Thyroid gland (tissue), 4 donors: ENCODE results near the gene TMEM139. TPM values are rescaled to one million over a fixed set of nuclear protein-coding genes. Genes with fewer than 3 reads are reported as not detected.

ENCODE experiments used
- DNase-seq, 2 donors: peaks; one replicate each; pipeline ENCODE4 v3.0.0-alpha.2; 2019
- H3K27ac ChIP-seq, 3 donors: fragments of 200-600 bp; sonication (generic); 1 replicate in 2 of 3; 2 replicates in 1 of 3; pipeline ENCODE4 v1.5.1; 2016 to 2019; ENCODE audit warnings: mild to moderate bottlenecking in 1 of 3, moderate library complexity in 1 of 3
- H3K27me3 ChIP-seq: fragments of 200-600 bp; sonication (generic); one replicate; pipeline ENCODE4 v1.5.1; 2019
- H3K36me3 ChIP-seq, 2 donors: fragments of 200-600 bp; sonication (generic); one replicate each; pipeline ENCODE4 v1.5.1; 2016 to 2019
- H3K4me1 ChIP-seq, 2 donors: fragments of 200-600 bp; sonication (generic); one replicate each; pipeline ENCODE4 v1.5.1; 2017 to 2019
- H3K4me3 ChIP-seq, 3 donors: fragments of 200-600 bp; sonication (generic); replicated peaks in 1 of 3; 1 replicate in 2 of 3; 2 replicates in 1 of 3; pipeline ENCODE4 v1.5.1; 2016; ENCODE audit warnings: mild to moderate bottlenecking in 1 of 3
- H3K9me3 ChIP-seq: fragments of 200-600 bp; sonication (generic); one replicate; pipeline ENCODE4 v1.5.1; 2017
- CTCF ChIP-seq, 6 experiments: fragments of 200-600 bp in 3 of 6; fragments of 450-650 bp in 3 of 6; sonication (generic) in 3 of 6; IDR thresholded peaks; one replicate each; pipeline ENCODE4 v1.5.1; 2016 to 2019; ENCODE audit warnings: antibody characterized with exemption in 6 of 6, mild to moderate bottlenecking in 2 of 6, inconsistent platforms in 1 of 6, moderate library complexity in 1 of 6
- POLR2A ChIP-seq, 2 donors: fragments of 450-650 bp; IDR thresholded peaks; one replicate each; pipeline ENCODE4 v1.6.1; 2017; ENCODE audit warnings: antibody characterized with exemption in 2 of 2, mild to moderate bottlenecking in 2 of 2, moderate library complexity in 1 of 2
- WGBS, 2 donors: methylation state at CpG; one replicate each; pipeline ENCODE4 v1.1.5; 2017; 5-methylcytosine and 5-hydroxymethylcytosine counted together
- intact Hi-C: fragments of 100-400 bp; cut with DNase I; formaldehyde crosslinking; loops from one replicate; pipeline ENCODE4 v1.15.1; 2023
- total RNA-seq, 4 donors: library from RNA; depleted of rRNA; stranded (reverse); fragments of >200 nt; gene quantifications; one replicate each; pipeline ENCODE4 v1.2.3, GENCODE V29; 2016

TMEM139 gene
- total RNA-seq, 4 donors from 2014 or later, result 6.6 to 50.2 (median 19.6) TPM

GRCh38 chr7:143238289-143238980 is 46.3 kb upstream of the TMEM139 start:
- TF ChIP-seq CTCF (IDR thresholded peaks at IDR 0.05), result no peak
- no peak for TF ChIP-seq POLR2A (IDR thresholded peaks at IDR 0.05)
- intact Hi-C loops, result no loop called here
- no peak for DNase-seq

GRCh38 chr7:143239813-143240212 is 44.9 kb upstream of the TMEM139 start:
- no peak overlapping the region for H3K4me3 ChIP-seq
- TF ChIP-seq POLR2A (IDR thresholded peaks at IDR 0.05) (no peak), CTCF (IDR thresholded peaks at IDR 0.05) (no peak)
- H3K4me1 ChIP-seq, result peaks cover 0 to 3% of the 10 kb centered on the region in 2 donors
- DNase-seq, result no peak
- H3K27me3 ChIP-seq, result no peaks in the 10 kb centered on the region
- no peak overlapping the region for H3K27ac ChIP-seq
- no peaks in the 10 kb centered on the region for H3K36me3 ChIP-seq
- intact Hi-C loops, result loop anchor here (5.0 kb wide), 3 partner anchors 52 to 177 kb away; no protein-coding TSS in a partner anchor
- H3K9me3 ChIP-seq, result no peaks in the 10 kb centered on the region

More at GRCh38 chr7:143238289-143238980, 46.3 kb upstream of the TMEM139 start:
- no peaks in the 10 kb centered on the region for H3K36me3 ChIP-seq
- WGBS, 2 donors, result 88 to 94% methylated on average over 1 of the region's 1 CpG
- peaks cover 0 to 3% of the 10 kb centered on the region in 2 donors for H3K4me1 ChIP-seq
- no peaks in the 10 kb centered on the region for H3K27me3 ChIP-seq
- H3K4me3 ChIP-seq, result no peak overlapping the region
- H3K27ac ChIP-seq, result no peak overlapping the region
- H3K9me3 ChIP-seq, result no peaks in the 10 kb centered on the region

- no peaks in the 10 kb centered on the region for H3K27me3 ChIP-seq
- H3K36me3 ChIP-seq, result no peaks in the 10 kb centered on the region
- WGBS, 2 donors, result 18 to 20% methylated on average over 9 of the region's 9 CpGs
- no peaks in the 10 kb centered on the region for H3K9me3 ChIP-seq
- no peak overlapping the region for H3K4me3 ChIP-seq
- H3K27ac ChIP-seq, result no peak overlapping the region
- DNase-seq, result peak; percentile 69 to 74
- TF ChIP-seq POLR2A (IDR thresholded peaks at IDR 0.05) (no peak), CTCF (IDR thresholded peaks at IDR 0.05) (peak; percentile 78 to 90 (median 87))
- H3K4me1 ChIP-seq, result peaks cover 0 to 3% of the 10 kb centered on the region in 2 donors
- intact Hi-C loops, result loop anchor here (5.0 kb wide), 3 partner anchors 52 to 177 kb away; no protein-coding TSS in a partner anchor
These were observed 44.2 kb upstream of the TMEM139 start for GRCh38 chr7:143240291-143241168.

- no peaks in the 10 kb centered on the region for H3K36me3 ChIP-seq
- no peaks in the 10 kb centered on the region for H3K9me3 ChIP-seq
- whole genome bisulfite sequencing, 2 donors, result 87 to 90% methylated on average over 11 of the region's 11 CpGs
- no peak overlapping the region for H3K4me3 ChIP-seq
- TF ChIP-seq POLR2A (IDR thresholded peaks at IDR 0.05), result no peak
- no peak for TF ChIP-seq CTCF (IDR thresholded peaks at IDR 0.05)
- no peaks in the 10 kb centered on the region for H3K27me3 ChIP-seq
- intact Hi-C loops, result loop anchor here (5.0 kb wide), 3 partner anchors 50 to 175 kb away; no protein-coding TSS in a partner anchor
- peaks cover 0 to 3% of the 10 kb centered on the region in 2 donors for H3K4me1 ChIP-seq
- DNase-seq, result no peak
- no peak overlapping the region for H3K27ac ChIP-seq
These were observed 42.5 kb upstream of the TMEM139 start for GRCh38 chr7:143242306-143242705.
